NCI-H774 (cell line): ENCODE measurements around the gene PKIB.
"Not testable (repeated sequence)": the region's sequence is repeated elsewhere in the genome, so short reads cannot be mapped to it uniquely, and the experiment has no call there.

ENCODE experiments used
- DNase-seq: peaks from one replicate; lab custom pipeline; 2025; lab: John Stamatoyannopoulos, UW

Gene PKIB

GRCh38 chr6:122712093-122712447 is 101.9 kb downstream of the PKIB start:
- no peak for DNase-seq

DNA sequence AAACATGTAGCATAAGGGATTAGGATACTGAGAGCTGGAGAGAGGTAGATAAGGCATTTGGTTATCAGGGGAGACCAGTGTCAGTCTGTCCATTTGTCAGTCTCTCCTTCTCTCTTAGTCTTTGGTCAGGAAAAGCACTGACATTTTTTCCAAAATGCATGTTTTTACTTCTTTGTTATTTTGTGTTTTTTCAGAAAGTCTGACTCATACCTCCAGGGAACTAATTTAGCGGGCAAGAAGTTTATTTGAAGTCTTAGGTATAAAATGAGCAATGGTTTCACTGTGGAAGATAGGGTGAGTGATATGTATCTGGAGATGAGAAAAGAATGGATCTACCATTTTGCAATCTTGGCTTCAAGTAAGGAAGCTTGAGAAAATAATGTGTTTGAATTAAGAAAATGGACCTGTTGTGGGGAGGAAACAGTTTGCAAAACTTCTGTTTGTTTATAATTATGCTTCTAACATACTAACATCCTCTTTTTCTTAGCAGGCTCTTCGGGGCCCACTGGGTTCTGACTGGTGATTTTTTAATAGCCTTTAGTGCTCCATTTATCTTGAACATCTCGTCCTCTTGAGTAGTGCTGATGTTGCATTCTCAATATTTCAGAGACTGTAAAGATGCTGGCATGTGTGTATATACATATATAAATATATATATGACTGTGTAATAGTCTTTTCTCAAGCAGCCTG is 102.4 kb downstream of the PKIB start:
- DNase-seq = no peak

- peak; percentile 78 for DNase-seq
Measured at GRCh38 chr6:122713138-122713537, 102.9 kb downstream of the PKIB start.

GRCh38 chr6:122714059-122714458 is 103.9 kb downstream of the PKIB start:
- no peak for DNase-seq

- no peak for DNase-seq
Measured at GRCh38 chr6:122715725-122716124, 105.5 kb downstream of the PKIB start.

DNA sequence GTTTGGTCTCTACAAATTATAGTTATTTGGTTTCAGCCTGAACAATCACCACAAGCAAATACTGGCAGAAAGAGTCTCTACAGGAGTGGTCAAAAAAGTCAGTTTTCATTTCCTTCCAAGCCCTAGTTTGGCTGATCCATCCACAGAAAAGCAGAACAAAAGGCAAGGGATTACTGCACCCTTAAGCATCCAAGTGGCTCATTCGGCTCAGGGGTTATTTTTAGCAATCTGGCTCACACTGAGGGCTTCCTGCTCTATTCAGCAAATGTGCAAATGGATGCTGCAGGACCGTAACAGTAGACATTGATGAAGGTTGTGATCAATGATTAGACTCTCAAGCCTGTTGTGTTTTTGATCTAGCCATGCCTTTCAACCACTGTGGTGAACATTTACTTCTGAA is 107.1 kb downstream of the PKIB start:
- DNase-seq = peak; percentile 90

DNA sequence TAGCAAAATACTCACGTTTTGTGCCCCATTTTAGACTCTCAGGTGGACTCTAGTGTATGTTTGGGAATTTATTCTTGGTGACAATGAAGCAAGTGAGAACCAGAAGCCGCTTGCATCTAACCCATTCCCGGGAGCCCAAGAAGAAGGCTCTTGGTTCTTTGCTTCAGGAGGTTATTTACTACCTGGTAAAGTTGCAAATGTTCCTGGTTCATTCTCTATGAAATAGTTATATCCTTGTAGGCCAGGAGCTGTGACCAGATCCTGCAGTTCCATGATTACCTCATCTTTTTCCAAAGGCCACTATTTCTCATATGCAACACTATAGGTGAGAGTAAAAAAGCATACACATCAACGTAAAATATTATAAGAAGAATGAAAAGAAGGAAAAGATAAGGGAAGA is 108.4 kb downstream of the PKIB start:
- DNase-seq = peak; percentile 62

DNA sequence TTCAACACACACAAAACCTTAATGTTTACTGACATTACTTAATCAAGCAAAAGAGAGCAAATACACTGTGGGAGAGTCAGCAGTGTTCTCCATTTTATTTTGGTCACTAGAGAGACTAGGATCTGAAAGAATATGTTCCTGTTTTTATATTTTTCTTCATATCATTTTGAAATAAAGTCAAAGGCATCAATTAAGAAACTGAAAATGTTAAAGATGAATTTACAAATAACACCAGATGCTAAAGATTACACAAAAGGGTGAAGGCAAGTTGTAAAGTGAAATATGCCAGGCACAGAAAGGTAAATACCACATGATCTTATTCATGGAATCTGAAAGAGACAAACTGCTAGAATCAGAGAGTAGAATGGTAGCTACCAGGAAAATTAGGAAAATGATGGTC is 109.0 kb downstream of the PKIB start:
- peak; percentile 80 for DNase-seq

- DNase-seq = no peak
Measured at GRCh38 chr6:122722746-122723145, 112.5 kb downstream of the PKIB start.

- peak; percentile 26 for DNase-seq
Measured at GRCh38 chr6:122726649-122727048, 116.4 kb downstream of the PKIB start.

GRCh38 chr6:122727244-122727643 is 117.0 kb downstream of the PKIB start:
- DNase-seq = no peak

DNA sequence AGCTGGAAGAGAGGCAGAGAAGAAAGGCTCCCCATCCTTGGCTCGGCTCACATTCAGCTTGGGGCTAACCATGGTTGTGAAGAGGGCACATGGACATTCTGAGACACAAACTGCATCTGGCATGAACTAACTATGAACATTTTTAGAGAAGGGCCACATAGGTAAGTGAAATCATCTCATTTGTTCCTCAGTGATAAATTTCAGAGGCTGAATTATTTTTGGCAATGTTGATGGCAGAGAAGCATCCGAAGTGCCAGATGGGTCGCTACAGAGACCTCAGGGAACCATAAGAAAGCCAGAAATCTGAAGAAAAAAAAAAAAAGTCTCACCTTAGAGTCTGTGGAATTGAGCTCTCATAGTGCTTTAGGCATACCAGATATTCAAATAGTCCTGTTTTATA is 120.1 kb downstream of the PKIB start:
- no peak for DNase-seq

GRCh38 chr6:122730775-122731386 is 120.7 kb downstream of the PKIB start:
- DNase-seq = peak; percentile 73

DNA sequence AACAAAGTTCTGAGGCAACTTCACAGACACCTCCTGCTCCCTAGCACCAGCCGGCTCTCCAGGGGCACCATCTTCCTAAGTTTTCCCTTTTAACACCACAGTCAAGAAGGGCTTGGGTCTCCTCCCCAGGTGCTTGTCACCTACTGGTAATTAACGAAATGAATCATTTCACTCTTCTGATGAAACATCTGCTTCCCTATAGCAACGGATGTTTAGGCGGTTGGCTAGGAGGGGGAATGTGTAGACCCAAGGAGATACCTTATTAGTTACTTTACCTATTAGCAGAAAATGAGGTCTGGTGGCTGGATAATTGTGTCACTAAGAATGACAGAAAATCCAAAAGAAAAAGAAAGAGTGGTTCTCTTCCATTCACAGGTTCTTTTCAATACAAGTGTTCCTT is 123.1 kb downstream of the PKIB start:
- DNase-seq = no peak

DNA sequence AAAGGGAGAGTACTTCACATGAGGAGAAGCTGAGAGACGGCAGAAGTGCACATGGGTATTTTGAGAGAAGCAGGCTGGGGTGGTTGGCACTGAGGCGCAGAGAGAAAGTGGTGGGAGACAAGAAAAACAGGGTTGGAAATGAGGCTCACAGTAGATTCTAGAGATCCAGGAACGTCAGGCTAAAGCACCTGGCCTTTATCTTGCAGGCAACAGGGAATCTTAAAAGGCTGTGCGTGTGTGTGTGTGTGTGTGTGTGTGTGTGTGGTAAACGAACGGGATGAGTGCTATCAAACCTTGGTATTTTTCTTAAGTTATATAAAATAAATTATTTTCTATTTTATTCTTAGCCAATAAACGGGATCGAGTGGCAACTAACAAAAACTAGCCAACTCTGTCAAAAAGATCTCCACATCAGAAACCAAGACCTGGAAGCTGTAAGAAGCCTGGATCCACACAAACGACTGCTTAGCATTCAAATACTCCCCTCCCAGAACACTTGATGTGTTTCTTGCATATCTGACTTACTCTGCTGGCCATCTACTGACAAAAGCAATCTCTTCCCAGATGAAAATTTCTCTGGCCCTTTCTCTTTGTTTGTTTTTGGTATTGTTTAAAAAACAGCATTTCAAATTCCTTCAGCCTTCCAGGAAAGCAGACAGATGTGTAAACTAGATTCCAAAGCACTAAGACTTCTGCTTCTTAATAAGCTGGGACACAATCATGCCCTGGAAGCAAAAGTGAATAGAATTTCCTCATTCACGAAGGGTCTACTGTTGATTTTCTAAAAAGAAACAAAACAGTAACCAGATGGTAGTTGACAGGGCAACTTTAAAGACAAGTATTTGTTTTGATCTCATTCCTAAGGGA is 124.6 kb downstream of the PKIB start:
- DNase-seq = no peak

DNA sequence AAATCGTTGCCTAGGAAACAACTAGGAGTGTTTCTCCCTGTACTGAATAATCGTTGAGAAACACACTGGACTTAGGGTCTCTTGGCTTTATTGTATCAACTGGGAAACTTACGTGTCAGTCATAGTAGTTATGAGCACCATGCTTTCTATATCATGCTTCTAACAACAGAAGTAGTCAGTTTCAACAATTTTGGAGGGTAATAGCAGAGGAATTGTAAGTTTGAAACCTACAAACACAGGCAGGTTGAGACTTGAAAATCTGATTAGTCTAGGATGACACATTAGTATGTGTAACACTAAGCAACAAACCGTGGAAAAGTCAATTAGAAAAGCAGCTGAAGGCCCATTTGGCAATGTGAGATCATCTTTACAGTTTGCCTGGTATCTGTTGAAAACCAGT is 125.4 kb downstream of the PKIB start:
- peak; percentile 64 for DNase-seq

DNA sequence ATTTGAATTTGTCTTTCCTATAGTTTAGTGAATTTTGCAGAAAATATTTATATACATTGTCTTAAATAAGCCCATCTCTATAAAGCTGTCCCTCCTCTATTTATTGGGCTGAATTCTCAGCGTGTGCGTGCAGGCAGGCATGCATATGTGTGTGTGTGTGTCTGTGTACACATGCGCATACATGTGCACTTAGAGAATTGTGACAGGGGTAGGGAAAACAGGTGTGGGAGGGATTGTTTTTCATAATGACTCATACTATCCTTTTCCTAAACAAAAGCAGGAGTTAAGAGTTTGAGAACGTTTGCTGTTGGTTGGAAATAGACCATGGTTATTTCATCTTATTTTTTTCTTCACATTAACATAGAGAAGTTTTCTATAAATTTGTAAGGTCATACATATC is 126.0 kb downstream of the PKIB start:
- DNase-seq = peak; percentile 78

DNA sequence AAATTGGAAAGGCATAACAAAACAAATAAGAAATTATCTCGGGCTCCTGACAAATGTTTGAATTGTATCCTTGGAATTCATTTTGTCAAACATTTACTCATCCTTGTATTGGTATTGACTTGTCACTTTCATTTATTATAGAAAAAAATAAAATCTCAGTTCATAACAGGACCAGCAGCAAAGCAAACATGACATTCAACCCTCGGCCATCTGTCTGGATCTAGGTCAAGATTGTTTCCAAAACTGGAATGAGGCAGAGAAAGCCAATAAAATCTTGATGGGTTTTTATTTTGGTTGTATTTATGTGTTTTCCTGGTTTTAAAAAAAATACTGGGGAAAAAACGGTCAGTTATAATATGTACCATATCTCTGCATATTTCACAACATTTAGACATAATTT is 126.4 kb downstream of the PKIB start:
- peak; percentile 22 for DNase-seq

DNA sequence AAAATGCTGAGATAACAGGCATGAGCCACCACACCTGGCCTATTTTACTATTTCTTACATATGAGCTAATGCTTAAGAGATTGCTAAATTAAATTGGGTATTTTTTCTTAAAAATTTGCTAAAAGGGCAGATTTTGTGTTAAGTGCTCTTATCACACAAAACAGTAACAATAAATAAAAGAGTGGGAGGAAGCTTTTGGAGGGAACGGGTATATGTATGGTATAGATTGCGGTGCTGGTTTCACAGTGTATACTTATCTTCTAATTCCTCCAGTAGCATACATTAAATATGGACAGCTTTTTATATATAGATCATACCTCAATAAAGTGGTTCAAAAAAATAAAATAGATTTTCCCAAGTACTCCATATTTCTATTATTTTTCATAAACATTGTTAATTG is 129.9 kb downstream of the PKIB start:
- DNase-seq = no peak

DNA sequence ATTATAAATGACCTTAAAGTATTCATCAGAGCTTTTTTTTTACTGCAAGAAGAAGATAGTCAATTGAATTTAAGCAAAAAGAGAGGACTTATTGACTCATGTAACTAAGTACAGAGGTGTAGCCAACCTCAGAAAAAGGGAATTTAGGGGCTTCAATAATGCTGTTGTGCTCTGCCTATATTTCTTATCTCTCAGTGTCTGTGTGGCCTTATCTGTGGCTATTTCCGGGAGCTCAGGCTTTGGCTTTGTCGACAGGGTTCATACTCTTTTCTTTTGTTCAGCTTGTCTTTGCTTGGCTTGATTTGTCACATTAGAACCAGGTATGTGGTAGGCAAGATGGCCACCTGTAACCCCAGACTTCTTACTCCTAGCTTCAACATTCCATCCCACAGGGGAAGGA is 130.7 kb downstream of the PKIB start:
- no peak for DNase-seq

DNA sequence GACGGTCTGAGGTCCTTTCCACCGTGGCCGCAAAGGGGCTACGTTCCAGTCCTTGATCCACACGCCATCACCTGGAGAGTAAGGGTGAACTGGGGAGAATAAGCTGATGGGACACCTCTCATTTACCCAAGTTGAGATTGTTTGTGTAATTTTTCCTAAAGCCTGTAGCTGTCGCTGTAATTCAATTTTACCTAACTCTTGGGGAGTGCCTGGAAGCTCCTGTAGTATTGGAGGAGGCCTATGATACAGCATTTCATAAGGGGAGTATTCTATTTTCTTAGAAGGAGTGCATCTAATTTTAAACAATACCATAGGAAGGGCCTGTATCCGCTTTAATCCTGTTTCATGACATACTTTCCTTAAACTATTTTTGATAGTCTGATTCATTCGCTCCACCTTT is 134.0 kb downstream of the PKIB start:
- not testable (repeated sequence) for DNase-seq

- not testable (repeated sequence) for DNase-seq
Measured at GRCh38 chr6:122744856-122745255, 134.7 kb downstream of the PKIB start.

DNA sequence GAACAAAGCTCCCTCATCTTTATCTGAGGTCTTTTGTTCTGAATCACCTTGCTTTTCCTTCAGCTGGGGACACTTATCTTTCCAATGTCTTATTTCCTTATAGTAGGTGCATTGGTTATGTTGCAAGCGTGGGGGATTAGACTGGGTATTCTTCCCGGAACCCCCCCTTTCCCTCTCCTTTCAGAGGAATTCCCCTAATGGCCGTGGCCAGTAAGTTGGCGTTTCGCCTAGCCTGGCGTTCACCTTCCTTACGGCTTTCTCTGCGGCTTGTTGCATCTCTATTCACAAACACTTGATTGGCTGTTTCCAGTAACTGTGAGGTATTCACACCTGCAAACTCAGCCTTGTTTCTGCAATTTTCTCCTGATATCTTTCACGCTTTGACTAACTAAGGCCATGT is 136.5 kb downstream of the PKIB start:
- DNase-seq = no peak
